ENCODE measurements around the gene SLC45A3. TPM values are rescaled to one million over a fixed set of nuclear protein-coding genes. Genes with fewer than 3 reads are reported as not detected.

Gene SLC45A3
- total and polyA plus RNA-seq, 2 of the 8 experiments (the other 6 are each of a cell fraction or from before 2014, with no cell fraction given), result 13.0 to 14.3 TPM

DNA sequence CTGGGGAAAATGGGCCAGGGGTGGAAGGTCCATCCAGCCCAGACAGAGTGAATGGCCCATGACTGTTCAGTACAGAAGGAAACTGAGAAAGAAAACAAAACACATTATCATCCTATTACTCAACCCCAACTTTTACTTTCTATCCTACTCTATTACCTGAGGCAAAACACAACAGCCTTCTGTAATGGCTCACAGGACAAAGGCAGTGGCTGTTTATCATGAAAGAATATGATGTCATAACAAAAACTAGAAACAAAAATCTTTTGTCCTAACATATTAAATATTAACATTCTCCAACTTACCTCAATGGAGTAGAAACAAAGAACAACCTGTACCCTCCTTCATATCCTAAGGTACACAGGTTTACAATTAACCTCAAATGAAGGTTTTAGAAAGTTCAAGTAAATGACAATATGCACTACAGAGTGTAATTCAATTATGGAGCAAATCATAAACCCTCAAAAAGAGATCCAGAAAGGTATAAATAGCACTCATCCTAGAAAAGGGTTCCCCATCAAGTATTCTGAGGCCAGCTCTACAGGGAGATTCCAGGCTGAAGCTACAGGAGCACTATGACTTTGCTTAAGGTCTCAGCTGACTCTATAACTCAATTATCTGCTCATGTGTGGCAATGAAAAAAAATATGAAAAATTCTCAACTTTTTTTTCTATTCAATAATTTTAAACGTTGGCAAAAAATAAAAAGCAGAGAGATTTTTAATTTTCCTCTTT is 63.6 kb downstream of the SLC45A3 start:
- Histone ChIP-seq H3K27ac (ENCODE audit: low read depth, low read length) (no peak overlapping the region), H4K8ac (ENCODE audit: extremely low read depth, insufficient read depth, low read length) (no peak overlapping the region), H2AK5ac (ENCODE audit: low read depth, low read length) (no peak overlapping the region), H3K9ac (replicated peaks in 1 of 4; ENCODE audit: extremely low read depth in 1 of 4, low read depth in 3 of 4, low read length in 3 of 4) (no peak overlapping the region), H3K23me2 (ENCODE audit: low read depth, low read length) (peaks cover 2% of the 10 kb centered on the region; the same call in 1 of the 2 replicates), H2BK15ac (ENCODE audit: low read length) (no peak overlapping the region), H4K5ac (ENCODE audit: insufficient read length, low read depth, low read length) (no peak overlapping the region), H3K9me3 (ENCODE audit: insufficient read depth in 2 of 2, low read depth in 1 of 2, low read length in 1 of 2) (no peaks in the 10 kb centered on the region), H4K91ac (replicated peaks; ENCODE audit: insufficient read length, low read length) (no peak overlapping the region), H3K18ac (ENCODE audit: extremely low read depth, low read length) (no peak overlapping the region), H3K14ac (ENCODE audit: insufficient read length) (no peak overlapping the region), H2BK5ac (ENCODE audit: low read depth, low read length) (no peak overlapping the region), H3K56ac (replicated peaks; ENCODE audit: insufficient read length, low read depth, low read length) (no peak overlapping the region), H3K79me2 (ENCODE audit: control insufficient read depth in 1 of 2, insufficient read depth in 2 of 2, low read length in 2 of 2) (peaks cover 0 to 13% of the 10 kb centered on the region in 2 experiments; a peak in 2 of 4 replicates), H2BK120ac (replicated peaks; ENCODE audit: low read depth, low read length) (no peak overlapping the region), H3K36me3 (ENCODE audit: control insufficient read depth in 2 of 4, insufficient read depth in 4 of 4, low read length in 3 of 4) (peaks cover 16 to 85% (median 37%) of the 10 kb centered on the region in 4 experiments), H3K79me1 (ENCODE audit: low read depth, low read length) (no peaks in the 10 kb centered on the region; the same call in 1 of the 2 replicates), H3K4me3 (ENCODE audit: extremely low read depth in 1 of 4, insufficient read depth in 2 of 4, low read depth in 3 of 4, low read length in 4 of 4) (no peak overlapping the region), H3K23ac (ENCODE audit: insufficient read length) (no peak overlapping the region), H2AFZ (ENCODE audit: low read length) (no peak overlapping the region), H2BK20ac (ENCODE audit: low read length) (no peak overlapping the region), H3K4ac (replicated peaks; ENCODE audit: insufficient read length, low read depth, low read length) (no peak overlapping the region), H4K20me1 (replicated peaks in 1 of 2; ENCODE audit: control insufficient read depth in 1 of 2, insufficient read depth in 2 of 2, low read length in 2 of 2) (no peaks in the 10 kb centered on the region), H3K4me2 (ENCODE audit: insufficient read depth in 1 of 2, low read depth in 2 of 2, low read length in 2 of 2) (no peak overlapping the region), H3K4me1 (replicated peaks in 1 of 4; ENCODE audit: control insufficient read depth in 3 of 4, insufficient read depth in 4 of 4, low read length in 3 of 4) (no peaks in the 10 kb centered on the region), H2BK12ac (ENCODE audit: low read depth, low read length) (no peak overlapping the region), H3K27me3 (replicated peaks in 1 of 4; ENCODE audit: control insufficient read depth in 3 of 4, extremely low read depth in 1 of 4, insufficient read depth in 3 of 4, low read length in 3 of 4) (no peaks in the 10 kb centered on the region)
- ChIA-PET POLR2A (ENCODE audit: partially characterized antibody) (no interaction called here), CTCF (ENCODE audit: partially characterized antibody) (interaction anchor here (0.8 kb wide), 1 partner anchor 28 kb away, joined by 4 read pairs; no protein-coding TSS in a partner anchor)
- DNase-seq (ENCODE audit: low read depth in 1 of 2, low spot score in 2 of 2) (no peak), FAIRE-seq (no peak)
- 87% methylated on average over 1 of the region's 1 CpG; no CpG with 5 or more reads in 1 of the 2 experiments for WGBS, 2 experiments (ENCODE audit: extremely low coverage in 1 of 2, insufficient coverage in 1 of 2, insufficient read length in 1 of 2, insufficient replicate concordance in 2 of 2, low coverage in 1 of 2, low lambda C conversion rate in 2 of 2, missing lambda C conversion rate in 1 of 2)

Measured in H1 (cell line).